GM18870 (cell line): Measurements from ENCODE around the gene CCDC152.
"Not testable (repeated sequence)": the region's sequence is repeated elsewhere in the genome, so short reads cannot be mapped to it uniquely, and the experiment has no call there.

Source experiments
- ATAC-seq: cut with Tn5 transposase; IDR thresholded peaks from one replicate; pipeline ENCODE4 v1.9.1; 2021; ENCODE audit warnings: moderate library complexity; ENCODE audit not compliant: unreplicated experiment

CCDC152 gene

GRCh38 chr5:42811591-42812446 lies 55.2 kb downstream of the CCDC152 start, which contains the start of gene SELENOP:
Gene SELENOP, minus strand, starts transcription at chr5:42811892. Its CDS starts 3,539 bp downstream, at chr5:42808353.
- ATAC-seq = peak; percentile 66

GRCh38 chr5:42812620-42813019 lies 56.0 kb downstream of the CCDC152 start:
- no peak for ATAC-seq

GRCh38 chr5:42813533-42813932 lies 56.9 kb downstream of the CCDC152 start:
- no peak for ATAC-seq

GRCh38 chr5:42816546-42816945 lies 59.9 kb downstream of the CCDC152 start:
- ATAC-seq = not testable (repeated sequence)

- ATAC-seq = no peak
These were observed 63.1 kb downstream of the CCDC152 start for GRCh38 chr5:42819745-42820144.

- no peak for ATAC-seq
These were observed 65.9 kb downstream of the CCDC152 start for GRCh38 chr5:42822548-42822947.

GRCh38 chr5:42824347-42824976 lies 67.8 kb downstream of the CCDC152 start:
- no peak for ATAC-seq

- ATAC-seq = no peak
These were observed 69.0 kb downstream of the CCDC152 start for GRCh38 chr5:42825422-42826148.

GRCh38 chr5:42826757-42827515 lies 70.3 kb downstream of the CCDC152 start:
- ATAC-seq = no peak

- no peak for ATAC-seq
These were observed 72.1 kb downstream of the CCDC152 start for GRCh38 chr5:42828671-42829070.

- no peak for ATAC-seq
These were observed 74.3 kb downstream of the CCDC152 start for GRCh38 chr5:42830924-42831323.

GRCh38 chr5:42832060-42832459 lies 75.4 kb downstream of the CCDC152 start:
- no peak for ATAC-seq

- ATAC-seq = no peak
These were observed 79.6 kb downstream of the CCDC152 start for GRCh38 chr5:42836070-42836769.

- no peak for ATAC-seq
These were observed 81.0 kb downstream of the CCDC152 start for GRCh38 chr5:42837601-42838000.

GRCh38 chr5:42839196-42839595 lies 82.6 kb downstream of the CCDC152 start:
- no peak for ATAC-seq

- no peak for ATAC-seq
These were observed 83.7 kb downstream of the CCDC152 start for GRCh38 chr5:42840269-42840668.

GRCh38 chr5:42840842-42841567 lies 84.4 kb downstream of the CCDC152 start:
- no peak for ATAC-seq

- no peak for ATAC-seq
These were observed 86.5 kb downstream of the CCDC152 start for GRCh38 chr5:42842921-42843641.
